ENCODE measurements around the gene TPSB2.
"Not testable (repeated sequence)": the region's sequence is repeated elsewhere in the genome, so short reads cannot be mapped to it uniquely, and the experiment has no call there.

The TPSB2 gene

DNA sequence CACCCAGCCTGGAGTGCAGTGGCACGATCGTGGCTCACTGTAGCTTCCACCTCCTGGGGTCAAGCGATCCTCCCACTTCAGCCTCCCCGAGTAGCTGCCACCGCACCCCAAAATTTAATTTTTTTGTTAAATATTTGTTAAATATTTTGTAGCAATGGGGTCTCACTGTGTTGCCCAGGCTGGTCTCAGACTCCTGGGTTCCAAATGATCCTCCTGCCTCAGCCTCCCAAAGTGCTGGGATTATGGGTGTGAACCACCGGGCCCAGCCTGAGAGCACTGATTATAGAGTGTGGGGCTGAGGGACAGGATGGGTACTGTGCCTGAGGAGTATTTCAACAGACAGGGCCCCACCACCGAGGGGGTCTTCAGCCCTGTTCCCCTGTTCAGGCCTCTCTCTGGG, 40.5 kb downstream of the TPSB2 start:
- no peak for DNase-seq (ENCODE audit: extremely low spot score)
- ChIA-PET POLR2A (no interaction called here), CTCF (no interaction called here)
- TF ChIP-seq, protein P1, sequence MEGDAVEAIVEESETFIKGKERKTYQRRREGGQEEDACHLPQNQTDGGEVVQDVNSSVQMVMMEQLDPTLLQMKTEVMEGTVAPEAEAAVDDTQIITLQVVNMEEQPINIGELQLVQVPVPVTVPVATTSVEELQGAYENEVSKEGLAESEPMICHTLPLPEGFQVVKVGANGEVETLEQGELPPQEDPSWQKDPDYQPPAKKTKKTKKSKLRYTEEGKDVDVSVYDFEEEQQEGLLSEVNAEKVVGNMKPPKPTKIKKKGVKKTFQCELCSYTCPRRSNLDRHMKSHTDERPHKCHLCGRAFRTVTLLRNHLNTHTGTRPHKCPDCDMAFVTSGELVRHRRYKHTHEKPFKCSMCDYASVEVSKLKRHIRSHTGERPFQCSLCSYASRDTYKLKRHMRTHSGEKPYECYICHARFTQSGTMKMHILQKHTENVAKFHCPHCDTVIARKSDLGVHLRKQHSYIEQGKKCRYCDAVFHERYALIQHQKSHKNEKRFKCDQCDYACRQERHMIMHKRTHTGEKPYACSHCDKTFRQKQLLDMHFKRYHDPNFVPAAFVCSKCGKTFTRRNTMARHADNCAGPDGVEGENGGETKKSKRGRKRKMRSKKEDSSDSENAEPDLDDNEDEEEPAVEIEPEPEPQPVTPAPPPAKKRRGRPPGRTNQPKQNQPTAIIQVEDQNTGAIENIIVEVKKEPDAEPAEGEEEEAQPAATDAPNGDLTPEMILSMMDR (IDR thresholded peaks at IDR 0.05; ENCODE audit: control extremely low read depth, extremely low read depth, low read depth, missing control alignments): no peak

DNA sequence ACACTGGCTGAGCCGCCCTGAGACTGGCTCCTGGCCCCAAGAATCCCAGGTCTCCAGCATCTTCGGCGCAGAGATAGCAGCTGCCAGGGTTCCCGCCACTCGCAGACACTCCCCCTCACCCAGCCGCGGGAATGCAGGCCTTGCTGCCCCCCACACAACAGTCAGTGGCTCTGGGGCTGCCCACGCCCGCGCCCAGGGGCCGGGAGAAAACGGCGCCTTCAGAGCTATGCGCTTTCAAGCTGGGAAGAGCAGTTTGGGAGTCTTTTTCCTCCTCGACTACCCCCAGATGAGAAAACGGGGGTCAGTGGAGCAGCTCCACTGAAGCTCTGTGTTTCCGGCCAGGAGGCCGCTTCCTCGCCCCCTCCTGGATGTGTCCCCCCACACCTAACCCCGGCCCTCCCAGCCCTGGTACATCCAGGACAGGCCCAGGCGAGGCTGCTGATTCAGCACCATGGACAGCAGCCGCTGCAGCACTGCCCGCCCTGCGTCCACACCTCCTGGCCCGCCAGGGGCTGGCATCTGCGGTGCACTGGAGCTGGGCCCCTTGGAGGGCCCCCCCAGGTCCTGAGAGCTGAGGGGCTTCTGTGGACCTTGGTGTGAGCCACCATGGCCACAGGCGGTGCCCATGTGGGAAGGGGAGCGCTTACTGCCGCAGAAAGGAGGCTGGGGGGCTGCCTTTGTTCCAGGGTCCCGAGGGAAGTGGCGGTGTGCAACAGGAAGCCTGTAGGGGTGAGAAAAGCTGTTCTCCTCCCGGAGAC, 41.4 kb downstream of the TPSB2 start:
- POLR2A ChIA-PET: no interaction called here
- TF ChIP-seq, protein P1 (IDR thresholded peaks at IDR 0.05; ENCODE audit: control extremely low read depth, extremely low read depth, low read depth, missing control alignments): no peak
- CTCF ChIA-PET: no interaction called here
- peak; percentile 75 for DNase-seq (ENCODE audit: extremely low spot score)

DNA sequence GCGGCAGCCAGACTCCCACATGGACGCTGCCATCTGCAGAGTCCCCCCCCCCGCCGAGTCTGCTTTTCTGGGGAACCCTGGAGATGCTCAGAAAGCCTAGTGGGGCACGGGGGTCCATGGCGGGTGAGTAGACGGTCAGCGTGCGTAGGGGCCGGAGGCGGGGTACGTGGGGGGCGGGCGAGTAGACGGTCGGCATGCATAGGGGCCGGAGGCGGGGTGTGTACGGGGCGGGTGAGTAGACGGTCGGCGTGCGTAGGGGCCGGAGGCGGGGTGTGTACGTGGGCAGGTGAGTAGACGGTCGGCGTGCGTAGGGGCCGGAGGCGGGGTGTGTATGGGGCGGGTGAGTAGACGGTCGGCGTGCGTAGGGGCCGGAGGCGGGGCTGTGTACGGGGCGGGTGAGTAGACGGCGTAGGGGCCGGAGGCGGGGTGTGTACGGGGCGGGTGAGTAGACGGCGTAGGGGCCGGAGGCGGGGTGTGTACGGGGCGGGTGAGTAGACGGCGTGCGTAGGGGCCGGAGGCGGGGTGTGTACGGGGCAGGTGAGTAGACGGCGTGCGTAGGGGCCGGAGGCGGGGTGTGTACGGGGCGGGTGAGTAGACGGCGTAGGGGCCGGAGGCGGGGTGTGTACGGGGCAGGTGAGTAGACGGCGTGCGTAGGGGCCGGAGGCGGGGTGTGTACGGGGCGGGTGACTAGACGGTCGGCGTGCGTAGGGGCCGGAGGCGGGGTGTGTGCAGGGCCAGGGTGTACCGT, 44.4 kb downstream of the TPSB2 start:
- CTCF ChIA-PET; DNase-seq (ENCODE audit: extremely low spot score); POLR2A ChIA-PET: not testable (repeated sequence)

DNA sequence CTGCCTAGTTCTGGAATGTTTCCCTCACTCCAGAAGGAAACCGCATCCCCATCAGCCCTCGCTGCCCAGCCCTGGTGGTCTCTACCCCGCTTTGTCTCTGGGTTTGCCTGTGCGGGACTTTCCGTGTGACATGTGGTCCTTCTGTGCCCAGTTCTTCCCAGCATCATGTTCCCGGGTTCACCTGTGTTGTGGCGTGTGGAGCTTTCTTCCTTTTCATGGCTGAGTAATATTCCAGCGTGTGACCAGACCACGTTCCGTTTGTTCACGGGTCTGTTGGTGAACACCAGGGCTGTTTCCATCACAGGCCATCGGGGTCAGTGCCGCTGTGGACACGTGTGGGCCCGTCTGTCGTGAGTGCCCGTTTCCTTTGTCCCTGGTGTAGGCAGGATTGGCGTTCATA, 45.0 kb downstream of the TPSB2 start:
- TF ChIP-seq, protein P1 (IDR thresholded peaks at IDR 0.05; ENCODE audit: control extremely low read depth, extremely low read depth, low read depth, missing control alignments): no peak
- CTCF ChIA-PET: no interaction called here
- DNase-seq (ENCODE audit: extremely low spot score): no peak
- POLR2A ChIA-PET: no interaction called here

DNA sequence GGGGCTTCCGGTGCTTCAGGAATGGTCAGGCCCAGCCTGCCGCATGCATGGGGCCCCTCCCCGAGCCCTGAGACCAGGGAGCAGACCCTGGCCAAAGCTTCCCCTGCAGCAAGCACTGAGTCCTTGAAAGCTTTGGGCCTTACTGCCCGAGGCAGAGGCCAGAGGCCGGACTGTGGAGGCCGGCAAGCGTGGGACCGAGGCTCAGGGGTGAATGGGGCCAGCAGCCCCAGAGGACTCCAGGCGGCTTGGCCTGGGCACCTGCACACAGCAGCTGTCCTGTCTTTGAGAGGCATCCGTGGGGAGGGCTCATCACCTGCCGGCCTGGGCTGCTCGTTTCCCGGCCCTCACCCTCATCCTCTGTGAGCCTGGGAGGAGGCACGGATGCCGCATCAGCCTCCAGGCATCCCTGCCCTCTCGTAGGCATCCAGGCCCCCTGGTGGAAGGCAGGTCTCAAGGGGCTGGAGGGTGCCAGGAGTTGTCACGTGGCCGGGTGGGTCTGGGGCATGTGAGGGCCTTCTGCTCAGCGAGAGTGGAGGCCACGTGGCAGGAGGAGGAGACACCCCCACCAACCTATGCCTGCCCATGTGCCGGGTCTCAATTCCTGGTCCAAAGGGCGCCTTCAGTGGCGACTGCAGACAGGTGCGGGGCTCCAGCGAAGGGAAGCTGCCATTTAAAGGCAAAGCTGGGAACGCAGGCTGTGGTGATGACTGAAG, 45.7 kb downstream of the TPSB2 start:
- CTCF ChIA-PET: no interaction called here
- TF ChIP-seq, protein P1 (IDR thresholded peaks at IDR 0.05; ENCODE audit: control extremely low read depth, extremely low read depth, low read depth, missing control alignments): no peak
- POLR2A ChIA-PET: no interaction called here
- no peak for DNase-seq (ENCODE audit: extremely low spot score)

DNA sequence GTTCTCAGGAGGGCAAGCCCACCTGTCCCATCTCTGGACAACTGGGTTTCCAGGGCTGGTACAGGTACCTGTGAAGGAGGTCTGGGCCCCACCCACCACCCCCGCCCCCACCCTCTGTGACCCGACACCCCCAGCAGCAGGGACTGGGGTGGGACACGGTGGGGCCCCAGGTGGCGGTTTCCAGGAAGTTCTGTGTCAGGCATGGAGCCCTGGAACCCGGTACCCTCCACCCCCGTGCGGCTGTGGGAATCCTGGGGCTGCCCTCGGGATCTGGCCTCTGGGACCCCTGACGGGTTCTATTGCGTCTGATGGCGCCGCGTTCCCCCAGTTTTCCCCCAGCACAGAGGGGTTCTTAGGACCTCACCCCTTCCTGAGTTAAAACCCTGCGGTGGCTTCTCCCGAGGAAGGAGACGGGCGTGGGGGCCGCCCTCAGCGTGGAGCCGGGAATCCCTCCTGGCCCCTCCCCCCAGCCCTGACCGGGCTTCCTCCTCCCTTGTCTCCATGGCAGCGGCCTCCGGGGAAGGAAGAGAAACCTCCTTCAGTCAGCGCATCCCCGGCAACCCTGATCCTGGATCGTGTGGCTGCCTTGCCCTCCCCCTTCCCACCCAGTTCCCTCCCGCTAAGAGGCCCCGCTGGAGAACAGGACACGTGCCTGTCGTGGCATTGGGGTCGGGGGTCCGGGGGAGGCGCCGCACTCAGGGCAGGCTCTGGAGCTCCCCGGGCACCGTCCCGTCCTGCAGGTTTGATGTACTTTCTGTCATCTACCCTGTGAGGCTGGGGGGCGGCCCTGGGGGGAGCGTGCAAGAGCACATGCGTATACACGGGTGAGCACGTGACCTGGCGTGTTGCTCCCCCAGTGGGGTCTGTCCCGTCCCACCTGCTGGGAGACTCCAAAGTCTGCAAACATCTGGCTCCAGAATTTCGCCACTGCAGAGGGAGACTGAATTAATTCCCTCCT, 46.8 kb downstream of the TPSB2 start:
- CTCF ChIA-PET: no interaction called here

More for the DNA sequence above, 46.8 kb downstream of the TPSB2 start:
- POLR2A ChIA-PET: no interaction called here
- TF ChIP-seq, protein P1 (IDR thresholded peaks at IDR 0.05; ENCODE audit: control extremely low read depth, extremely low read depth, low read depth, missing control alignments): no peak
- DNase-seq (ENCODE audit: extremely low spot score): no peak

All from GM10248 (cell line).